Left cardiac atrium (tissue), 4 donors: ENCODE measurements around the gene USP10. TPM values are rescaled to one million over a fixed set of nuclear protein-coding genes. Genes with fewer than 3 reads are reported as not detected.
"Not testable (repeated sequence)": the region's sequence is repeated elsewhere in the genome, so short reads cannot be mapped to it uniquely, and the experiment has no call there.

Experiments
- ATAC-seq, 2 donors: fragments of 200-7000 bp; cut with Tn5 transposase; one replicate each; pipeline ENCODE4 v1.9.1; 2020; ENCODE audit warnings: mild to moderate bottlenecking in 2 of 2, moderate library complexity in 2 of 2
- DNase-seq: peaks from one replicate; pipeline ENCODE4 v3.0.0-alpha.2; 2020
- intact Hi-C, 2 donors: fragments of 100-400 bp; cut with DNase I; formaldehyde crosslinking; loops; one replicate each; pipeline versions ENCODE4 v1.14.1 to v1.15.1; 2022 to 2023
- total RNA-seq, 2 donors: library from RNA; stranded (reverse); fragmentation: NEBNext Ultra II Directional; extraction: Animal tissue kit (Norgen Biotek cat#: 25700); gene quantifications; one replicate each; pipeline ENCODE4 v1.2.1, GENCODE V29; 2021
- donor health status: DM: no; HTN: yes; CAD: no.
- donor health status: DM: no; HTN: yes; CAD: no; lungs with severe emphysema.
- donor health status: DM: yes; HTN: yes; CAD: no.
- donor health status: Dilated cardiomyopathy.

Gene USP10
- total RNA-seq, 2 donors from 2014 or later: 66.7 to 70.7 TPM

GRCh38 chr16:84690088-84690819 is 9.5 kb upstream of the USP10 start:
- intact Hi-C loops: no loop called here
- DNase-seq (no peak), ATAC-seq (no peak)

GRCh38 chr16:84692451-84693214 is 7.2 kb upstream of the USP10 start:
- intact Hi-C loops: no loop called here
- DNase-seq: no peak
- ATAC-seq: no peak

- DNase-seq, intact Hi-C loops, ATAC-seq: not testable (repeated sequence)
These were observed 5.9 kb upstream of the USP10 start for GRCh38 chr16:84693869-84694268.

GRCh38 chr16:84694980-84695379 is 4.8 kb upstream of the USP10 start:
- ATAC-seq: no peak
- intact Hi-C loops: no loop called here
- DNase-seq: no peak

- intact Hi-C loops: no loop called here
These were observed 571 bp upstream of the USP10 start for GRCh38 chr16:84699147-84699711.

GRCh38 chr16:84700446-84701300 is 873 bp downstream of the USP10 start:
- no peak for DNase-seq
- intact Hi-C loops: no loop called here
- peak; percentile 31 to 32 for ATAC-seq

More at GRCh38 chr16:84699147-84699711, 571 bp upstream of the USP10 start:
- DNase-seq (no peak), ATAC-seq (peak in 1 of 2 donors; percentile 35)

- intact Hi-C loops: no loop called here
- ATAC-seq: no peak
- DNase-seq: no peak
These were observed 3.9 kb downstream of the USP10 start for GRCh38 chr16:84703681-84704080.

- no peak for ATAC-seq
- DNase-seq: no peak
- intact Hi-C loops: no loop called here
These were observed 4.5 kb downstream of the USP10 start for GRCh38 chr16:84704253-84704652.

- no peak for DNase-seq
- ATAC-seq: no peak
- intact Hi-C loops: no loop called here
These were observed 7.1 kb downstream of the USP10 start for GRCh38 chr16:84706856-84707255.

GRCh38 chr16:84709609-84710008 is 9.8 kb downstream of the USP10 start:
- intact Hi-C loops: no loop called here
- DNase-seq: no peak
- no peak for ATAC-seq

GRCh38 chr16:84710686-84711085 is 10.9 kb downstream of the USP10 start:
- intact Hi-C loops: no loop called here
- DNase-seq: no peak
- no peak for ATAC-seq

- ATAC-seq: no peak
- DNase-seq: no peak
- intact Hi-C loops: no loop called here
These were observed 12.4 kb downstream of the USP10 start for GRCh38 chr16:84712138-84712671.

GRCh38 chr16:84712801-84713775 is 13.3 kb downstream of the USP10 start:
- DNase-seq (no peak), ATAC-seq (peak in 1 of 2 donors; percentile 16)
- intact Hi-C loops: no loop called here

GRCh38 chr16:84714028-84714427 is 14.2 kb downstream of the USP10 start:
- intact Hi-C loops: no loop called here
- no peak for DNase-seq
- peak in 1 of 2 donors; percentile 26 for ATAC-seq

GRCh38 chr16:84715424-84715823 is 15.6 kb downstream of the USP10 start:
- ATAC-seq (no peak), DNase-seq (no peak)
- intact Hi-C loops: no loop called here

- no peak for DNase-seq
- intact Hi-C loops: no loop called here
- no peak for ATAC-seq
These were observed 16.1 kb downstream of the USP10 start for GRCh38 chr16:84715854-84716253.

- intact Hi-C loops: no loop called here
- ATAC-seq (no peak), DNase-seq (no peak)
These were observed 16.9 kb downstream of the USP10 start for GRCh38 chr16:84716740-84717139.

- no peak for ATAC-seq
- intact Hi-C loops: no loop called here
- no peak for DNase-seq
These were observed 17.7 kb downstream of the USP10 start for GRCh38 chr16:84717484-84717883.
